GM10847 (cell line): Measurements from ENCODE around the gene AATK.

Experiments
- POLR2A ChIP-seq: IDR thresholded peaks from 2 replicates; pipeline ENCODE4 v1.6.1; 2011; ENCODE audit not compliant: insufficient read length; ENCODE audit errors: extremely low read depth

AATK gene

GRCh38 chr17:81138500-81138899 lies 27.5 kb downstream of the AATK start:
- TF ChIP-seq POLR2A: no peak

- no peak for TF ChIP-seq POLR2A
Observed at GRCh38 chr17:81138083-81138482, 27.9 kb downstream of the AATK start.

GRCh38 chr17:81137248-81137647 lies 28.8 kb downstream of the AATK start:
- TF ChIP-seq POLR2A: no peak

GRCh38 chr17:81136366-81136765 lies 29.7 kb downstream of the AATK start:
- no peak for TF ChIP-seq POLR2A

GRCh38 chr17:81135505-81136278 lies 30.3 kb downstream of the AATK start:
- TF ChIP-seq POLR2A: no peak

- TF ChIP-seq POLR2A: no peak
Observed at GRCh38 chr17:81134064-81134781, 31.8 kb downstream of the AATK start.

GRCh38 chr17:81132770-81133723 lies 33.0 kb downstream of the AATK start:
- TF ChIP-seq POLR2A: no peak

- TF ChIP-seq POLR2A: no peak
Observed at GRCh38 chr17:81132197-81132540, 33.9 kb downstream of the AATK start.

GRCh38 chr17:81131486-81132196 lies 34.4 kb downstream of the AATK start:
- TF ChIP-seq POLR2A: no peak

- TF ChIP-seq POLR2A: no peak
Observed at GRCh38 chr17:81130385-81131361, 35.3 kb downstream of the AATK start.

- TF ChIP-seq POLR2A: no peak
Observed at GRCh38 chr17:81129711-81130367, 36.2 kb downstream of the AATK start.

GRCh38 chr17:81129289-81129688 lies 36.7 kb downstream of the AATK start:
- no peak for TF ChIP-seq POLR2A

- TF ChIP-seq POLR2A: no peak
Observed at GRCh38 chr17:81128774-81129173, 37.2 kb downstream of the AATK start.
